ENCODE data around the gene ABRACL. TPM values are rescaled to one million over a fixed set of nuclear protein-coding genes. Genes with fewer than 3 reads are reported as not detected.
A peak's percentile ranks its signal among the peaks of the same experiment; 100 is the strongest.
"Not testable (repeated sequence)": the region's sequence is repeated elsewhere in the genome, so short reads cannot be mapped to it uniquely, and the experiment has no call there.

ABRACL gene
- 10 to 100 TPM in 1 of 2 donors, 1 to 10 TPM in 1; 9.9 to 11.6 TPM for total RNA-seq
- long read RNA-seq, partial matches to known transcripts = 0 of 1 reads
- long read RNA-seq, other reads (novel, unspliced or antisense) = 0 of 1 reads

GRCh38 chr6:139028658-139029469 is at the start of gene ABRACL:
ABRACL (plus strand) TSS chr6:139028745; CDS start chr6:139034161, 5,416 bp downstream.
- DNase-seq = peak; percentile 63
- ATAC-seq = peak; percentile 76 to 86
- intact Hi-C loops (cut with DNase I) = no loop called here

- intact Hi-C loops (cut with DNase I) = no loop called here
- ATAC-seq = no peak
- DNase-seq = no peak
These were observed 49.2 kb upstream of the ABRACL start for GRCh38 chr6:138979365-138979764.

- no peak for DNase-seq
- ATAC-seq = no peak
- intact Hi-C loops (cut with DNase I) = no loop called here
These were observed 48.5 kb upstream of the ABRACL start for GRCh38 chr6:138979813-138980668.

- DNase-seq (no peak), ATAC-seq (peak in 1 of 2 donors; percentile 22)
- intact Hi-C loops (cut with DNase I) = no loop called here
These were observed 47.1 kb upstream of the ABRACL start for GRCh38 chr6:138981416-138981815.

GRCh38 chr6:138986578-138986977 is 42.0 kb upstream of the ABRACL start:
- ATAC-seq (no peak), DNase-seq (no peak)
- intact Hi-C loops (cut with DNase I) = loop anchor here in 1 of 2 donors (5.0 kb wide), 1 partner anchor 169 kb away; no protein-coding TSS in a partner anchor

- DNase-seq (peak; percentile 39), ATAC-seq (peak in 1 of 2 donors; percentile 31)
- intact Hi-C loops (cut with DNase I) = loop anchor here in 1 of 2 donors (5.0 kb wide), 1 partner anchor 170 kb away; no protein-coding TSS in a partner anchor
These were observed 41.4 kb upstream of the ABRACL start for GRCh38 chr6:138987080-138987642.

- DNase-seq = peak; percentile 94
- intact Hi-C loops (cut with DNase I) = loop anchor here (2.0 to 5.0 kb wide), 2 partner anchors 171 to 173 kb away; no protein-coding TSS in a partner anchor
- peak; percentile 98 to 99 for ATAC-seq
These were observed 40.7 kb upstream of the ABRACL start, which contains the start of gene REPS1 for GRCh38 chr6:138987643-138988468. REPS1 (minus strand) TSS chr6:138988253; CDS start chr6:138987682, 571 bp downstream.

GRCh38 chr6:138988469-138988834 is 40.1 kb upstream of the ABRACL start:
- no peak for DNase-seq
- intact Hi-C loops (cut with DNase I) = loop anchor here (2.0 to 5.0 kb wide), 2 partner anchors 171 to 174 kb away; no protein-coding TSS in a partner anchor
- peak in 1 of 2 donors; percentile 1 for ATAC-seq

GRCh38 chr6:138989098-138989983 is 39.2 kb upstream of the ABRACL start:
- ATAC-seq (no peak), DNase-seq (no peak)
- intact Hi-C loops (cut with DNase I) = loop anchor here (2.0 to 5.0 kb wide), 2 partner anchors 172 to 175 kb away; no protein-coding TSS in a partner anchor

- DNase-seq (no peak), ATAC-seq (no peak)
These were observed 37.3 kb upstream of the ABRACL start for GRCh38 chr6:138991206-138991605.

GRCh38 chr6:138992965-138993364 is 35.6 kb upstream of the ABRACL start:
- ATAC-seq; intact Hi-C loops (cut with DNase I); DNase-seq: not testable (repeated sequence)

More at GRCh38 chr6:138991206-138991605, 37.3 kb upstream of the ABRACL start:
- intact Hi-C loops (cut with DNase I) = no loop called here

- intact Hi-C loops (cut with DNase I); ATAC-seq; DNase-seq: not testable (repeated sequence)
These were observed 35.1 kb upstream of the ABRACL start for GRCh38 chr6:138993410-138993809.

- intact Hi-C loops (cut with DNase I) = no loop called here
- ATAC-seq = no peak
- no peak for DNase-seq
These were observed 32.0 kb upstream of the ABRACL start for GRCh38 chr6:138996524-138996923.

GRCh38 chr6:138997136-138997535 is 31.4 kb upstream of the ABRACL start:
- intact Hi-C loops (cut with DNase I) = no loop called here
- ATAC-seq = no peak
- DNase-seq = no peak

GRCh38 chr6:138999949-139000725 is 28.4 kb upstream of the ABRACL start:
- DNase-seq = no peak
- intact Hi-C loops (cut with DNase I) = no loop called here
- ATAC-seq = no peak

GRCh38 chr6:139003751-139004150 is 24.8 kb upstream of the ABRACL start:
- ATAC-seq (no peak), DNase-seq (no peak)
- intact Hi-C loops (cut with DNase I) = no loop called here
